Endothelial cell of umbilical vein (primary cell): ENCODE results near the gene DPPA4. TPM values are rescaled to one million over a fixed set of nuclear protein-coding genes. Genes with fewer than 3 reads are reported as not detected.

Experiments used
- BruUV-seq: library from RNA; stranded (reverse); fragments of 400-500 nt; replicated peaks from 2 replicates; lab custom pipeline; 2021; lab: Mats Ljungman, UMichigan
- CTCF ChIA-PET: fragments of 300-600, 350-600 bp; sonication (Branson Sonifier 250); formaldehyde crosslinking; loops from one replicate; lab custom pipeline; 2021; ENCODE audit warnings: antibody characterized with exemption, inconsistent platforms; lab: Charles Lee
- POLR2A ChIA-PET: fragments of 300-600, 350-600 bp; sonication (Branson Sonifier 250); formaldehyde crosslinking; loops from one replicate; lab custom pipeline; 2021; ENCODE audit warnings: antibody characterized with exemption, inconsistent platforms; lab: Charles Lee
- DNase-seq: peaks from one replicate; pipeline ENCODE4 v3.0.0-alpha.2; 2011; ENCODE audit warnings: low read depth, low spot score
- FAIRE-seq: peaks from 2 replicates; lab custom pipeline; 2011; peaks lifted over from hg19 to GRCh38; lab: Jason Lieb, UNC
- H2AFZ ChIP-seq: 2 replicates; pipeline ENCODE4 v1.6.0; 2012; ENCODE audit warnings: low read depth, low read length, control low read depth, inconsistent platforms
- H3K27ac ChIP-seq: 2 replicates; pipeline ENCODE4 v1.5.1; 2011; ENCODE audit warnings: low read depth, mild to moderate bottlenecking, control low read depth, low read length, moderate library complexity; ENCODE audit not compliant: insufficient read depth
- H3K27me3 ChIP-seq, 2 experiments: 2 replicates each; pipeline versions ENCODE4 v1.6.0 to v1.6.1; 2011; ENCODE audit warnings: low read length in 2 of 2, mixed read lengths in 1 of 2; ENCODE audit not compliant: control insufficient read depth in 2 of 2, insufficient read depth in 2 of 2
- H3K36me3 ChIP-seq, 2 experiments: 2 replicates in 1 of 2; 3 replicates in 1 of 2; pipeline ENCODE4 v1.5.1; 2011; ENCODE audit warnings: low read length in 2 of 2, mild to moderate bottlenecking in 1 of 2, moderate library complexity in 1 of 2; ENCODE audit not compliant: control insufficient read depth in 2 of 2, insufficient read depth in 2 of 2; ENCODE audit errors: extremely low read depth in 1 of 2
- H3K4me1 ChIP-seq: 3 replicates; pipeline ENCODE4 v1.5.1; 2011; ENCODE audit warnings: mild to moderate bottlenecking, low read length; ENCODE audit not compliant: control insufficient read depth, insufficient read depth; ENCODE audit errors: extremely low read depth
- H3K4me2 ChIP-seq: 2 replicates; pipeline ENCODE4 v1.6.1; 2011; ENCODE audit warnings: low read length, control low read depth, mixed read lengths; ENCODE audit not compliant: insufficient read depth
- H3K4me3 ChIP-seq, 3 experiments: fragments of 200-600 bp in 1 of 3; sonication (generic), shearing (Covaris generic) in 1 of 3; replicated peaks in 1 of 3; 2 replicates each; pipeline ENCODE4 v1.5.1; 2011 to 2016; ENCODE audit warnings: control low read depth in 3 of 3, low read length in 3 of 3, mild to moderate bottlenecking in 2 of 3, inconsistent platforms in 1 of 3, low read depth in 1 of 3, moderate library complexity in 1 of 3; ENCODE audit not compliant: insufficient read depth in 1 of 3
- H3K79me2 ChIP-seq: 2 replicates; pipeline ENCODE4 v1.6.0; 2012; ENCODE audit warnings: low read length, inconsistent platforms; ENCODE audit not compliant: control insufficient read depth, insufficient read depth
- H3K9ac ChIP-seq: replicated peaks from 2 replicates; pipeline ENCODE3; 2011; ENCODE audit warnings: low read length, control low read depth; ENCODE audit not compliant: insufficient read depth; ENCODE audit errors: extremely low read depth
- H3K9me1 ChIP-seq: replicated peaks from 3 replicates; pipeline ENCODE4 v1.6.0; 2011; ENCODE audit warnings: mild to moderate bottlenecking, low read length; ENCODE audit not compliant: control insufficient read depth, insufficient read depth; ENCODE audit errors: extremely low read depth
- H3K9me3 ChIP-seq: replicated peaks from 2 replicates; pipeline ENCODE4 v1.5.1; 2012; ENCODE audit warnings: low read length, inconsistent platforms; ENCODE audit not compliant: control insufficient read depth, insufficient read depth
- H4K20me1 ChIP-seq: replicated peaks from 2 replicates; pipeline ENCODE3; 2011; ENCODE audit warnings: mild to moderate bottlenecking, low read length; ENCODE audit not compliant: control insufficient read depth, insufficient read depth; ENCODE audit errors: extremely low read depth
- EZH2 ChIP-seq: IDR thresholded peaks from 2 replicates; pipeline ENCODE4 v1.6.1; 2012; ENCODE audit warnings: borderline replicate concordance, low read depth, mild to moderate bottlenecking, moderate library complexity, low read length, inconsistent platforms; ENCODE audit not compliant: severe bottlenecking
- FOS ChIP-seq: IDR thresholded peaks from 2 replicates; pipeline ENCODE4 v1.6.1; 2011; ENCODE audit warnings: mild to moderate bottlenecking, low read length, moderate library complexity, borderline replicate concordance; ENCODE audit not compliant: insufficient read depth
- GATA2 ChIP-seq: IDR thresholded peaks from 2 replicates; pipeline ENCODE4 v1.7.0; 2011; ENCODE audit warnings: low read depth, mild to moderate bottlenecking, moderate library complexity, mixed read lengths, low read length; ENCODE audit not compliant: insufficient read length, insufficient read depth
- JUN ChIP-seq: IDR thresholded peaks from 2 replicates; pipeline ENCODE4 v1.6.1; 2011; ENCODE audit warnings: borderline replicate concordance, low read depth; ENCODE audit not compliant: insufficient read length, insufficient read depth
- MYC ChIP-seq: IDR thresholded peaks from one replicate; pipeline ENCODE4 v1.6.1; 2011; ENCODE audit warnings: mild to moderate bottlenecking, low read depth, low read length
- POLR2A ChIP-seq: IDR thresholded peaks from 2 replicates; pipeline ENCODE4 v1.6.1; 2012; ENCODE audit warnings: low read depth, mild to moderate bottlenecking, control low read depth, low read length
- POLR2AphosphoS5 ChIP-seq: IDR thresholded peaks from 2 replicates; pipeline ENCODE4 v1.6.1; 2012; ENCODE audit warnings: low read depth, mild to moderate bottlenecking, control low read depth, low read length, moderate library complexity; ENCODE audit not compliant: insufficient read depth
- dilution Hi-C: fragments of 300-500 bp; cut with MboI; formaldehyde crosslinking; loops from one replicate; pipeline ENCODE4 v1.15.0; 2019; ENCODE audit warnings: low sequenced_read_pairs; ENCODE audit not compliant: extremely low pct_ligation_motif_present
- intact Hi-C: fragments of 100-400 bp; cut with micrococcal nuclease; formaldehyde crosslinking; loops from one replicate; pipeline ENCODE4 v1.10.0; 2022
- polyA plus RNA-seq, 4 experiments: library from polyadenylated mRNA; depleted of rRNA in 3 of 4; stranded (reverse) in 3 of 4; unstranded in 1 of 4; fragments of >200 nt; gene quantifications; 2 replicates each; pipeline versions ENCODE4 v1.2.1 to v1.2.3, GENCODE V29; 2011 to 2012; ENCODE audit warnings: missing spikeins in 1 of 4
- total RNA-seq: library from RNA; stranded (reverse); gene quantifications from 2 replicates; pipeline ENCODE4 v1.2.3, GENCODE V29; 2021
- TF ChIP-seq, protein P1 (sequence below), 2 donors: IDR thresholded peaks; 1 replicate in 1 of 2; 2 replicates in 1 of 2; pipeline ENCODE4 v1.5.1; 2011; ENCODE audit warnings: low read length in 2 of 2, mild to moderate bottlenecking in 2 of 2, moderate library complexity in 2 of 2, control low read depth in 1 of 2, inconsistent platforms in 1 of 2, low read depth in 1 of 2; ENCODE audit not compliant: insufficient read depth in 1 of 2; ENCODE audit errors: extremely low read depth in 1 of 2
- TF ChIP-seq, protein P2 (sequence below): IDR thresholded peaks from 2 replicates; pipeline ENCODE4 v1.6.1; 2011; ENCODE audit not compliant: insufficient read depth, insufficient read length

DPPA4 gene
- total and polyA plus RNA-seq, 2 donors (not counting 3 experiments of a cell fraction or from before 2014, with no cell fraction given), result 0.06 TPM; not detected in 1

DNA sequence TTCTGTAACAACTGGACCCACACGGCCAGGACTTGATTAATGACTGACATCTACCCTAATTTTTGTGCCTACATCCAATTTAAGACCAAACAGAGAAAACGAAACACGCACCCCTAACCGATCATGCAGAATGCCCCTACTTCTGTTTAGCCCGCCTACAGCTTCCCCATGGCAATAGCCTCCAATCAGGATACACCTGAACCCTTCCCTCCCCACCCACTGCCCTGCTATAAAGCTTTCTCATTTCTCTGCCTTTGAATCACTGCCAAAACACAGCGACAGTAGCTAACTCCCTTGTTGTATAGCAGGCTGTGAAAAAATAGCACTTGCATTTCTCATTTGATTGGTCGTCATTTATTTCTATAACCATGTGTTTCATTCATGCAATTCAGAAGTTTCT is 45.2 kb upstream of the DPPA4 start:
- DNase-seq, result no peak
- BruUV-seq, result no TSS peak
- Histone ChIP-seq H3K4me3 (no peak overlapping the region), H3K27ac (no peak overlapping the region), H4K20me1 (no peaks in the 10 kb centered on the region), H2AFZ (no peak overlapping the region), H3K4me2 (no peak overlapping the region), H3K4me1 (no peaks in the 10 kb centered on the region), H3K79me2 (no peaks in the 10 kb centered on the region), H3K36me3 (no peaks in the 10 kb centered on the region), H3K27me3 (no peaks in the 10 kb centered on the region), H3K9me1 (no peaks in the 10 kb centered on the region), H3K9ac (no peak overlapping the region), H3K9me3 (no peaks in the 10 kb centered on the region)
- FAIRE-seq, result no peak
- intact Hi-C loops (no loop called here), dilution Hi-C loops (no loop called here)
- ChIA-PET CTCF (no interaction called here), POLR2A (no interaction called here)
- TF ChIP-seq GATA2, result no peak
- TF ChIP-seq MYC, result no peak
- TF ChIP-seq, protein P1, sequence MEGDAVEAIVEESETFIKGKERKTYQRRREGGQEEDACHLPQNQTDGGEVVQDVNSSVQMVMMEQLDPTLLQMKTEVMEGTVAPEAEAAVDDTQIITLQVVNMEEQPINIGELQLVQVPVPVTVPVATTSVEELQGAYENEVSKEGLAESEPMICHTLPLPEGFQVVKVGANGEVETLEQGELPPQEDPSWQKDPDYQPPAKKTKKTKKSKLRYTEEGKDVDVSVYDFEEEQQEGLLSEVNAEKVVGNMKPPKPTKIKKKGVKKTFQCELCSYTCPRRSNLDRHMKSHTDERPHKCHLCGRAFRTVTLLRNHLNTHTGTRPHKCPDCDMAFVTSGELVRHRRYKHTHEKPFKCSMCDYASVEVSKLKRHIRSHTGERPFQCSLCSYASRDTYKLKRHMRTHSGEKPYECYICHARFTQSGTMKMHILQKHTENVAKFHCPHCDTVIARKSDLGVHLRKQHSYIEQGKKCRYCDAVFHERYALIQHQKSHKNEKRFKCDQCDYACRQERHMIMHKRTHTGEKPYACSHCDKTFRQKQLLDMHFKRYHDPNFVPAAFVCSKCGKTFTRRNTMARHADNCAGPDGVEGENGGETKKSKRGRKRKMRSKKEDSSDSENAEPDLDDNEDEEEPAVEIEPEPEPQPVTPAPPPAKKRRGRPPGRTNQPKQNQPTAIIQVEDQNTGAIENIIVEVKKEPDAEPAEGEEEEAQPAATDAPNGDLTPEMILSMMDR (IDR thresholded peaks at IDR 0.05; ENCODE audit: extremely low read depth in 1 of 2, insufficient read depth in 1 of 2, low read depth in 1 of 2, low read length in 2 of 2), result no peak
- no peak for TF ChIP-seq POLR2AphosphoS5
- TF ChIP-seq, protein P2, sequence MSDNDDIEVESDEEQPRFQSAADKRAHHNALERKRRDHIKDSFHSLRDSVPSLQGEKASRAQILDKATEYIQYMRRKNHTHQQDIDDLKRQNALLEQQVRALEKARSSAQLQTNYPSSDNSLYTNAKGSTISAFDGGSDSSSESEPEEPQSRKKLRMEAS, result no peak
- no peak for TF ChIP-seq FOS
- TF ChIP-seq JUN, result no peak
- TF ChIP-seq EZH2, result no peak
- no peak for TF ChIP-seq POLR2A
